Measurements from ENCODE around the gene GRIN3B.
A peak's percentile ranks its signal among the peaks of the same experiment; 100 is the strongest.

Gene GRIN3B

DNA sequence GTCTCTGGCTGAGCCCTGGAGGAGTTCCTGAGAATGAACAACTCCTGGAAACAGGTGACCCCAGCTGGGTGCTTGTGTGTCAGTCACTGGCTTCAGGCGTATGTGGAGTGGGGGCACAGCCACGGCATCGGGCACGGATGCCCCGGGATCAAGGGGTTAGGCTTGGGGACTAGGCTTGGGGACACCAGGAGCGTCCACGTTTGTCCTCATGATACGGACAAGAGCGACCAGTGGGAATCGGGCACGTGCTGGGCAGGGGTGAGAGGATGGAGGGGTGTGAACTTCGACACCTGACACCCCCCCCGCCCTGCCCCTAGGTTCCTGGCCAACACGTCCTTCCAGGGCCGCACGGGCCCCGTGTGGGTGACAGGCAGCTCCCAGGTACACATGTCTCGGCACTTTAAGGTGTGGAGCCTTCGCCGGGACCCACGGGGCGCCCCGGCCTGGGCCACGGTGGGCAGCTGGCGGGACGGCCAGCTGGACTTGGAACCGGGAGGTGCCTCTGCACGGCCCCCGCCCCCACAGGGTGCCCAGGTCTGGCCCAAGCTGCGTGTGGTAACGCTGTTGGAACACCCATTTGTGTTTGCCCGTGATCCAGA is 4.1 kb downstream of the GRIN3B start (continued):
- TF ChIP-seq, protein P1, sequence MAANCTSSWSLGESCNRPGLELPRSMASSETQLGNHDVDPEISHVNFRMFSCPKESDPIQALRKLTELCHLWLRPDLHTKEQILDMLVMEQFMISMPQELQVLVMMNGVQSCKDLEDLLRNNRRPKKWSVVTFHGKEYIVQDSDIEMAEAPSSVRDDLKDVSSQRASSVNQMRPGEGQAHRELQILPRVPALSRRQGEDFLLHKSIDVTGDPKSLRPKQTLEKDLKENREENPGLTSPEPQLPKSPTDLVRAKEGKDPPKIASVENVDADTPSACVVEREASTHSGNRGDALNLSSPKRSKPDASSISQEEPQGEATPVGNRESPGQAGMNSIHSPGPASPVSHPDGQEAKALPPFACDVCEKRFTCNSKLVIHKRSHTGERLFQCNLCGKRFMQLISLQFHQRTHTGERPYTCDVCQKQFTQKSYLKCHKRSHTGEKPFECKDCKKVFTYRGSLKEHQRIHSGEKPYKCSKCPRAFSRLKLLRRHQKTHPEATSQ (tag by site-specific recombination; IDR thresholded peaks at IDR 0.05), result no peak
- TF ChIP-seq ZSCAN30 (tag by site-specific recombination; IDR thresholded peaks at IDR 0.05), result no peak
- TF ChIP-seq, protein P2, sequence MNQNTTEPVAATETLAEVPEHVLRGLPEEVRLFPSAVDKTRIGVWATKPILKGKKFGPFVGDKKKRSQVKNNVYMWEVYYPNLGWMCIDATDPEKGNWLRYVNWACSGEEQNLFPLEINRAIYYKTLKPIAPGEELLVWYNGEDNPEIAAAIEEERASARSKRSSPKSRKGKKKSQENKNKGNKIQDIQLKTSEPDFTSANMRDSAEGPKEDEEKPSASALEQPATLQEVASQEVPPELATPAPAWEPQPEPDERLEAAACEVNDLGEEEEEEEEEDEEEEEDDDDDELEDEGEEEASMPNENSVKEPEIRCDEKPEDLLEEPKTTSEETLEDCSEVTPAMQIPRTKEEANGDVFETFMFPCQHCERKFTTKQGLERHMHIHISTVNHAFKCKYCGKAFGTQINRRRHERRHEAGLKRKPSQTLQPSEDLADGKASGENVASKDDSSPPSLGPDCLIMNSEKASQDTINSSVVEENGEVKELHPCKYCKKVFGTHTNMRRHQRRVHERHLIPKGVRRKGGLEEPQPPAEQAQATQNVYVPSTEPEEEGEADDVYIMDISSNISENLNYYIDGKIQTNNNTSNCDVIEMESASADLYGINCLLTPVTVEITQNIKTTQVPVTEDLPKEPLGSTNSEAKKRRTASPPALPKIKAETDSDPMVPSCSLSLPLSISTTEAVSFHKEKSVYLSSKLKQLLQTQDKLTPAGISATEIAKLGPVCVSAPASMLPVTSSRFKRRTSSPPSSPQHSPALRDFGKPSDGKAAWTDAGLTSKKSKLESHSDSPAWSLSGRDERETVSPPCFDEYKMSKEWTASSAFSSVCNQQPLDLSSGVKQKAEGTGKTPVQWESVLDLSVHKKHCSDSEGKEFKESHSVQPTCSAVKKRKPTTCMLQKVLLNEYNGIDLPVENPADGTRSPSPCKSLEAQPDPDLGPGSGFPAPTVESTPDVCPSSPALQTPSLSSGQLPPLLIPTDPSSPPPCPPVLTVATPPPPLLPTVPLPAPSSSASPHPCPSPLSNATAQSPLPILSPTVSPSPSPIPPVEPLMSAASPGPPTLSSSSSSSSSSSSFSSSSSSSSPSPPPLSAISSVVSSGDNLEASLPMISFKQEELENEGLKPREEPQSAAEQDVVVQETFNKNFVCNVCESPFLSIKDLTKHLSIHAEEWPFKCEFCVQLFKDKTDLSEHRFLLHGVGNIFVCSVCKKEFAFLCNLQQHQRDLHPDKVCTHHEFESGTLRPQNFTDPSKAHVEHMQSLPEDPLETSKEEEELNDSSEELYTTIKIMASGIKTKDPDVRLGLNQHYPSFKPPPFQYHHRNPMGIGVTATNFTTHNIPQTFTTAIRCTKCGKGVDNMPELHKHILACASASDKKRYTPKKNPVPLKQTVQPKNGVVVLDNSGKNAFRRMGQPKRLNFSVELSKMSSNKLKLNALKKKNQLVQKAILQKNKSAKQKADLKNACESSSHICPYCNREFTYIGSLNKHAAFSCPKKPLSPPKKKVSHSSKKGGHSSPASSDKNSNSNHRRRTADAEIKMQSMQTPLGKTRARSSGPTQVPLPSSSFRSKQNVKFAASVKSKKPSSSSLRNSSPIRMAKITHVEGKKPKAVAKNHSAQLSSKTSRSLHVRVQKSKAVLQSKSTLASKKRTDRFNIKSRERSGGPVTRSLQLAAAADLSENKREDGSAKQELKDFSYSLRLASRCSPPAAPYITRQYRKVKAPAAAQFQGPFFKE (tag by site-specific recombination; IDR thresholded peaks at IDR 0.05; ENCODE audit: borderline replicate concordance), result no peak

DNA sequence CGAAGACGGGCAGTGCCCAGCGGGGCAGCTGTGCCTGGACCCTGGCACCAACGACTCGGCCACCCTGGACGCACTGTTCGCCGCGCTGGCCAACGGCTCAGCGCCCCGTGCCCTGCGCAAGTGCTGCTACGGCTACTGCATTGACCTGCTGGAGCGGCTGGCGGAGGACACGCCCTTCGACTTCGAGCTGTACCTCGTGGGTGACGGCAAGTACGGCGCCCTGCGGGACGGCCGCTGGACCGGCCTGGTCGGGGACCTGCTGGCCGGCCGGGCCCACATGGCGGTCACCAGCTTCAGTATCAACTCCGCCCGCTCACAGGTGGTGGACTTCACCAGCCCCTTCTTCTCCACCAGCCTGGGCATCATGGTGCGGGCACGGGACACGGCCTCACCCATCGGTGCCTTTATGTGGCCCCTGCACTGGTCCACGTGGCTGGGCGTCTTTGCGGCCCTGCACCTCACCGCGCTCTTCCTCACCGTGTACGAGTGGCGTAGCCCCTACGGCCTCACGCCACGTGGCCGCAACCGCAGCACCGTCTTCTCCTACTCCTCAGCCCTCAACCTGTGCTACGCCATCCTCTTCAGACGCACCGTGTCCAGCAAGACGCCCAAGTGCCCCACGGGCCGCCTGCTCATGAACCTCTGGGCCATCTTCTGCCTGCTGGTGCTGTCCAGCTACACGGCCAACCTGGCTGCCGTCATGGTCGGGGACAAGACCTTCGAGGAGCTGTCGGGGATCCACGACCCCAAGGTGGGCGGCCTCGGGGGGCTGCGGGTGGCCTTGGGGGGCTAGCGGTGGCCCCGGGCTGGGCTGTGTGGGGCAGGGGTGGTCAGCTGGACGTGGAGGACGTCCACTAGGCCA is 4.8 kb downstream of the GRIN3B start:
- no peaks in the 10 kb centered on the region; the same call in 1 of the 2 replicates for H3K4me1 ChIP-seq (ENCODE audit: control insufficient read depth, insufficient read depth, low read length)
- H3K4me3 ChIP-seq (ENCODE audit: low read depth, low read length), result no peak overlapping the region
- ChIA-PET POLR2A (interaction anchor here (0.5 to 1.1 kb wide), 2 partner anchors 9 to 39 kb away, joined by 3 read pairs; no protein-coding TSS in a partner anchor), CTCF (interaction anchor here (0.7 to 1.5 kb wide), 3 partner anchors 102 to 236 kb away, joined by 3 to 7 read pairs (median 4); no protein-coding TSS in a partner anchor)
- H3K36me3 ChIP-seq (ENCODE audit: control insufficient read depth in 2 of 2, insufficient read depth in 1 of 2, low read length in 2 of 2), result peaks cover 0 to 6% of the 10 kb centered on the region in 2 experiments; a peak in 1 of 3 replicates
- no peak overlapping the region for H3K27ac ChIP-seq (ENCODE audit: extremely low read depth, low read depth, low read length)
- H3K9me3 ChIP-seq (ENCODE audit: control insufficient read depth, insufficient read depth, low read depth, low read length), result no peaks in the 10 kb centered on the region
- TF ChIP-seq, protein P3, sequence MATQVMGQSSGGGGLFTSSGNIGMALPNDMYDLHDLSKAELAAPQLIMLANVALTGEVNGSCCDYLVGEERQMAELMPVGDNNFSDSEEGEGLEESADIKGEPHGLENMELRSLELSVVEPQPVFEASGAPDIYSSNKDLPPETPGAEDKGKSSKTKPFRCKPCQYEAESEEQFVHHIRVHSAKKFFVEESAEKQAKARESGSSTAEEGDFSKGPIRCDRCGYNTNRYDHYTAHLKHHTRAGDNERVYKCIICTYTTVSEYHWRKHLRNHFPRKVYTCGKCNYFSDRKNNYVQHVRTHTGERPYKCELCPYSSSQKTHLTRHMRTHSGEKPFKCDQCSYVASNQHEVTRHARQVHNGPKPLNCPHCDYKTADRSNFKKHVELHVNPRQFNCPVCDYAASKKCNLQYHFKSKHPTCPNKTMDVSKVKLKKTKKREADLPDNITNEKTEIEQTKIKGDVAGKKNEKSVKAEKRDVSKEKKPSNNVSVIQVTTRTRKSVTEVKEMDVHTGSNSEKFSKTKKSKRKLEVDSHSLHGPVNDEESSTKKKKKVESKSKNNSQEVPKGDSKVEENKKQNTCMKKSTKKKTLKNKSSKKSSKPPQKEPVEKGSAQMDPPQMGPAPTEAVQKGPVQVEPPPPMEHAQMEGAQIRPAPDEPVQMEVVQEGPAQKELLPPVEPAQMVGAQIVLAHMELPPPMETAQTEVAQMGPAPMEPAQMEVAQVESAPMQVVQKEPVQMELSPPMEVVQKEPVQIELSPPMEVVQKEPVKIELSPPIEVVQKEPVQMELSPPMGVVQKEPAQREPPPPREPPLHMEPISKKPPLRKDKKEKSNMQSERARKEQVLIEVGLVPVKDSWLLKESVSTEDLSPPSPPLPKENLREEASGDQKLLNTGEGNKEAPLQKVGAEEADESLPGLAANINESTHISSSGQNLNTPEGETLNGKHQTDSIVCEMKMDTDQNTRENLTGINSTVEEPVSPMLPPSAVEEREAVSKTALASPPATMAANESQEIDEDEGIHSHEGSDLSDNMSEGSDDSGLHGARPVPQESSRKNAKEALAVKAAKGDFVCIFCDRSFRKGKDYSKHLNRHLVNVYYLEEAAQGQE (tag by site-specific recombination; IDR thresholded peaks at IDR 0.05), result peak; percentile 59
- TF ChIP-seq ZNF521 (tag by site-specific recombination; IDR thresholded peaks at IDR 0.05) (no peak), ZNF354C (tag by site-specific recombination; IDR thresholded peaks at IDR 0.05; ENCODE audit: borderline replicate concordance, low read depth) (no peak), MEIS1 (CRISPR knock-in tag; IDR thresholded peaks at IDR 0.05; ENCODE audit: borderline replicate concordance) (no peak), ZBTB8A (tag by site-specific recombination; IDR thresholded peaks at IDR 0.05) (peak; percentile 36; the same call in 1 of the 2 replicates), KLF1 (tag by site-specific recombination; IDR thresholded peaks at IDR 0.05) (no peak), ZNF350 (tag by site-specific recombination; IDR thresholded peaks at IDR 0.05) (no peak), ZNF140 (tag by site-specific recombination; IDR thresholded peaks at IDR 0.05) (no peak), ZNF791 (tag by site-specific recombination; IDR thresholded peaks at IDR 0.05) (no peak), ZNF10 (tag by site-specific recombination; IDR thresholded peaks at IDR 0.05) (no peak), ZNF544 (tag by site-specific recombination; IDR thresholded peaks at IDR 0.05) (no peak), KLF8 (tag by site-specific recombination; IDR thresholded peaks at IDR 0.05) (no peak)
- TF ChIP-seq, protein P4, sequence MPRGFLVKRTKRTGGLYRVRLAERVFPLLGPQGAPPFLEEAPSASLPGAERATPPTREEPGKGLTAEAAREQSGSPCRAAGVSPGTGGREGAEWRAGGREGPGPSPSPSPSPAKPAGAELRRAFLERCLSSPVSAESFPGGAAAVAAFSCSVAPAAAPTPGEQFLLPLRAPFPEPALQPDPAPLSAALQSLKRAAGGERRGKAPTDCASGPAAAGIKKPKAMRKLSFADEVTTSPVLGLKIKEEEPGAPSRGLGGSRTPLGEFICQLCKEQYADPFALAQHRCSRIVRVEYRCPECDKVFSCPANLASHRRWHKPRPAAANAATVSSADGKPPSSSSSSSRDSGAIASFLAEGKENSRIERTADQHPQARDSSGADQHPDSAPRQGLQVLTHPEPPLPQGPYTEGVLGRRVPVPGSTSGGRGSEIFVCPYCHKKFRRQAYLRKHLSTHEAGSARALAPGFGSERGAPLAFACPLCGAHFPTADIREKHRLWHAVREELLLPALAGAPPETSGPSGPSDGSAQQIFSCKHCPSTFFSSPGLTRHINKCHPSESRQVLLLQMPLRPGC (tag by site-specific recombination; IDR thresholded peaks at IDR 0.05), result no peak
- TF ChIP-seq, protein P5, sequence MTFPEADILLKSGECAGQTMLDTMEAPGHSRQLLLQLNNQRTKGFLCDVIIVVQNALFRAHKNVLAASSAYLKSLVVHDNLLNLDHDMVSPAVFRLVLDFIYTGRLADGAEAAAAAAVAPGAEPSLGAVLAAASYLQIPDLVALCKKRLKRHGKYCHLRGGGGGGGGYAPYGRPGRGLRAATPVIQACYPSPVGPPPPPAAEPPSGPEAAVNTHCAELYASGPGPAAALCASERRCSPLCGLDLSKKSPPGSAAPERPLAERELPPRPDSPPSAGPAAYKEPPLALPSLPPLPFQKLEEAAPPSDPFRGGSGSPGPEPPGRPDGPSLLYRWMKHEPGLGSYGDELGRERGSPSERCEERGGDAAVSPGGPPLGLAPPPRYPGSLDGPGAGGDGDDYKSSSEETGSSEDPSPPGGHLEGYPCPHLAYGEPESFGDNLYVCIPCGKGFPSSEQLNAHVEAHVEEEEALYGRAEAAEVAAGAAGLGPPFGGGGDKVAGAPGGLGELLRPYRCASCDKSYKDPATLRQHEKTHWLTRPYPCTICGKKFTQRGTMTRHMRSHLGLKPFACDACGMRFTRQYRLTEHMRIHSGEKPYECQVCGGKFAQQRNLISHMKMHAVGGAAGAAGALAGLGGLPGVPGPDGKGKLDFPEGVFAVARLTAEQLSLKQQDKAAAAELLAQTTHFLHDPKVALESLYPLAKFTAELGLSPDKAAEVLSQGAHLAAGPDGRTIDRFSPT (tag by site-specific recombination; IDR thresholded peaks at IDR 0.05), result peak; percentile 51
